Suprapubic skin (tissue), 4 donors: ENCODE measurements around the gene ACP7. TPM values are rescaled to one million over a fixed set of nuclear protein-coding genes. Genes with fewer than 3 reads are reported as not detected.

Experiments used
- DNase-seq, 2 donors: peaks; one replicate each; pipeline ENCODE4 v3.0.0-alpha.2; 2019; ENCODE audit warnings: low spot score in 2 of 2
- H3K27ac ChIP-seq: fragments of 200-600 bp; sonication (generic); one replicate; pipeline ENCODE4 v1.5.1; 2019
- H3K27me3 ChIP-seq: fragments of 200-600 bp; sonication (generic); one replicate; pipeline ENCODE4 v1.5.1; 2019
- H3K36me3 ChIP-seq: fragments of 200-600 bp; sonication (generic); one replicate; pipeline ENCODE4 v1.5.1; 2019
- H3K4me1 ChIP-seq: fragments of 200-600 bp; sonication (generic); one replicate; pipeline ENCODE4 v1.5.1; 2019
- H3K4me3 ChIP-seq: fragments of 200-600 bp; sonication (generic); one replicate; pipeline ENCODE4 v1.5.1; 2019; ENCODE audit warnings: mild to moderate bottlenecking
- H3K9me3 ChIP-seq: fragments of 200-600 bp; sonication (generic); one replicate; pipeline ENCODE4 v1.5.1; 2019
- EP300 ChIP-seq: sonication (generic); formaldehyde crosslinking; IDR thresholded peaks from one replicate; pipeline ENCODE4 v1.6.1; 2017; ENCODE audit warnings: antibody characterized with exemption
- POLR2A ChIP-seq, 2 donors: fragments of 450-650 bp; IDR thresholded peaks; one replicate each; pipeline ENCODE4 v1.6.1; 2017; ENCODE audit warnings: antibody characterized with exemption in 2 of 2, mild to moderate bottlenecking in 2 of 2, moderate library complexity in 2 of 2
- POLR2AphosphoS5 ChIP-seq, 3 donors: sonication (generic); formaldehyde crosslinking; IDR thresholded peaks; one replicate each; pipeline ENCODE4 v1.6.1; 2017; ENCODE audit warnings: antibody characterized with exemption in 3 of 3
- whole genome bisulfite sequencing: methylation state at CpG from one replicate; pipeline ENCODE4 v1.1.5; 2018; 5-methylcytosine and 5-hydroxymethylcytosine counted together
- total RNA-seq, 4 donors: library from RNA; depleted of rRNA; stranded (reverse); fragments of >200 nt; gene quantifications; one replicate each; pipeline ENCODE4 v1.1.0, GENCODE V29; 2016
- TF ChIP-seq, protein P1 (sequence below), 2 donors: fragments of 200-600 bp in 1 of 2; fragments of 450-650 bp in 1 of 2; sonication (generic) in 1 of 2; IDR thresholded peaks; one replicate each; pipeline ENCODE4 v1.5.1; 2016 to 2019; ENCODE audit warnings: antibody characterized with exemption in 2 of 2, mild to moderate bottlenecking in 1 of 2, moderate library complexity in 1 of 2

ACP7 gene
- total RNA-seq, 4 donors from 2014 or later: 15.0 to 24.1 (median 18.0) TPM

- TF ChIP-seq POLR2AphosphoS5 (IDR thresholded peaks at IDR 0.05): no peak
- TF ChIP-seq POLR2A (IDR thresholded peaks at IDR 0.05): no peak
- no peak for TF ChIP-seq EP300
- TF ChIP-seq, protein P1, sequence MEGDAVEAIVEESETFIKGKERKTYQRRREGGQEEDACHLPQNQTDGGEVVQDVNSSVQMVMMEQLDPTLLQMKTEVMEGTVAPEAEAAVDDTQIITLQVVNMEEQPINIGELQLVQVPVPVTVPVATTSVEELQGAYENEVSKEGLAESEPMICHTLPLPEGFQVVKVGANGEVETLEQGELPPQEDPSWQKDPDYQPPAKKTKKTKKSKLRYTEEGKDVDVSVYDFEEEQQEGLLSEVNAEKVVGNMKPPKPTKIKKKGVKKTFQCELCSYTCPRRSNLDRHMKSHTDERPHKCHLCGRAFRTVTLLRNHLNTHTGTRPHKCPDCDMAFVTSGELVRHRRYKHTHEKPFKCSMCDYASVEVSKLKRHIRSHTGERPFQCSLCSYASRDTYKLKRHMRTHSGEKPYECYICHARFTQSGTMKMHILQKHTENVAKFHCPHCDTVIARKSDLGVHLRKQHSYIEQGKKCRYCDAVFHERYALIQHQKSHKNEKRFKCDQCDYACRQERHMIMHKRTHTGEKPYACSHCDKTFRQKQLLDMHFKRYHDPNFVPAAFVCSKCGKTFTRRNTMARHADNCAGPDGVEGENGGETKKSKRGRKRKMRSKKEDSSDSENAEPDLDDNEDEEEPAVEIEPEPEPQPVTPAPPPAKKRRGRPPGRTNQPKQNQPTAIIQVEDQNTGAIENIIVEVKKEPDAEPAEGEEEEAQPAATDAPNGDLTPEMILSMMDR (IDR thresholded peaks at IDR 0.05): no peak
- Histone ChIP-seq H3K27me3 (no peaks in the 10 kb centered on the region), H3K27ac (peak overlapping the region; percentile 51), H3K36me3 (no peaks in the 10 kb centered on the region), H3K4me3 (no peak overlapping the region), H3K4me1 (peaks cover 89% of the 10 kb centered on the region), H3K9me3 (no peaks in the 10 kb centered on the region)
- DNase-seq: no peak
- 92% methylated on average over 11 of the region's 11 CpGs for WGBS
Observed at GRCh38 chr19:39129116-39129515, 44.9 kb downstream of the ACP7 start.

DNA sequence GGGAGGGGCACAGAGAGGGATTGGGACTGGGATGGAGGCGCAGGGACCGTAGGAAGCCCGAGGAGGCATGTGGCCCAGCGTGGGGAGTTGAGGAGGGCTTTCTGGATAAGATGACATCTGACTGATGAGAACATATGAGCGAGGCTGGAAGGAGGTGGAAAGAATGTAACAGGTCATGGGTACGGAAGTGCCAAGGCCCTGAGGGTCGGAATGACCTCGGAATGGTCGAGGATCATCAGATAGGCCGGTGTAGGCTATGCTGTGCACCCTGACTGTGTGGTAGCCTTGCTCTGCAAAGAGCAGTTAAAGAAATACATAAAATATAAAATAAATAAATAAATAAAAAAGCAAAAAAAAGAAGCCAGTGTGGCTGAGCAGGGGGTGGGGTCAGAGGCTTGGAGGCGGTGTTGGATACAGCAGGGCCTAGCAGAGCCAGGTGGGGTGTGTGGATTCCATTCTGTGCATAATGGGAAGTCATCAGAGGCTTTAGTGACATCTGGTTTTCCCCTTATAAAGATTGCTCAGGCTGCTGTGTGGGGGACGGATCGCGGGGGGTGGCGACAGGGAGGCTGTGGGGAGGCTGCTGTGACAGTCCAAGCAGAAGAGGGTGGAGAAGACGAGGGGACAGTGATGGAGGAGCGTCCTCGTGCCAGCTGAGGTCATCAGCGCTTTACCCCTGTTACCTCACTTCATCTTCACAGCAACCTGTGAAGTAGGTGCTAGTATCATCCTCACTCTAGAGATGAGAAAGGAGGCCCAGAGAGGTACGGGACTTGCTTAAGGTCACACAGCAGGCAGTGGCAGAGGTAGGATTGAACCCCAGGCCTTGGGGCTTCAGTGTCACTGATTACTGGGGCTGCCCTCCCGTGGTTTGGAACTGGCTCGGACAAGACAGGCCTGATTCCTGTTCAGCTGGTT, 46.4 kb downstream of the ACP7 start:
- Histone ChIP-seq H3K27me3 (no peaks in the 10 kb centered on the region), H3K27ac (peak overlapping the region; percentile 44), H3K9me3 (no peaks in the 10 kb centered on the region), H3K4me1 (peaks cover 85% of the 10 kb centered on the region), H3K4me3 (no peak overlapping the region), H3K36me3 (no peaks in the 10 kb centered on the region)
- 67% methylated on average over 22 of the region's 22 CpGs for WGBS
- no peak for TF ChIP-seq POLR2A (IDR thresholded peaks at IDR 0.05)
- no peak for TF ChIP-seq POLR2AphosphoS5 (IDR thresholded peaks at IDR 0.05)
- TF ChIP-seq EP300: no peak
- TF ChIP-seq, protein P1 (IDR thresholded peaks at IDR 0.05): no peak
- no peak for DNase-seq

DNA sequence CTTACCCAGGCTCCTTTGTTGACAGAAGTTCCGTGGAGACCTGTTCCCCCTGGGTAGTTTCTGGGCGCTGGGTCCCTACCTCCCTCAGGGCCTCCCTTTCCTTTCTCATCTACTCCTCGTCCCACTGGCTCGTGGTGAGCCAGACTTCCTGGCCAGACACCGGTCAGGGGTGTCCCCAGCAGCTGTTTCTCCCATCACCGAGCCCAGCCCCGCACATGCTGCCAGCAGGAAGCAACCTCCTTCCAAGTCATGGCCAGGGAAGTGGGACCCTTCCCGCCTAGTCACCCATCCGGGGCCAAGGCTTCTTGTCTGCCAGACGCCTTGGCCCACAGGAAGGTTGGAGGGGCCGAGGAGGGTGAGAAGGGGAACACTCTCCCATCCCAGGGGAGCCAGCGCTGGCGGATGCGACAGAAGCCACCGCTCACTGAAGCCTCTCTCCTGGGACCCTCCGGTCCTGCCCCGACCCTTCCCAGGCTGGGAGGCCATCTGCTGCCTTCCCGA, 47.1 kb downstream of the ACP7 start:
- TF ChIP-seq, protein P1 (IDR thresholded peaks at IDR 0.05): no peak
- TF ChIP-seq POLR2A (IDR thresholded peaks at IDR 0.05): no peak
- TF ChIP-seq POLR2AphosphoS5 (IDR thresholded peaks at IDR 0.05): no peak
- no peak for TF ChIP-seq EP300
- WGBS: 18% methylated on average over 5 of the region's 18 CpGs
- Histone ChIP-seq H3K9me3 (no peaks in the 10 kb centered on the region), H3K4me3 (no peak overlapping the region), H3K4me1 (peaks cover 84% of the 10 kb centered on the region), H3K27ac (peak overlapping the region; percentile 63), H3K36me3 (no peaks in the 10 kb centered on the region), H3K27me3 (no peaks in the 10 kb centered on the region)
- no peak for DNase-seq

GRCh38 chr19:39132344-39132969, 48.3 kb downstream of the ACP7 start:
- Histone ChIP-seq H3K4me3 (no peak overlapping the region), H3K27ac (no peak overlapping the region), H3K27me3 (no peaks in the 10 kb centered on the region), H3K4me1 (peaks cover 84% of the 10 kb centered on the region), H3K9me3 (no peaks in the 10 kb centered on the region), H3K36me3 (no peaks in the 10 kb centered on the region)
- 78% methylated on average over 20 of the region's 20 CpGs for WGBS
- no peak for TF ChIP-seq POLR2A (IDR thresholded peaks at IDR 0.05)
- TF ChIP-seq, protein P1 (IDR thresholded peaks at IDR 0.05): no peak
- no peak for DNase-seq
